ENCODE data around the gene THAP2. TPM values are rescaled to one million over a fixed set of nuclear protein-coding genes. Genes with fewer than 3 reads are reported as not detected.
A peak's percentile ranks its signal among the peaks of the same experiment; 100 is the strongest.

Gene THAP2
- total RNA-seq, 1 experiment from 2014 or later: 3.7 TPM

GRCh38 chr12:71636704-71637115 is 27.4 kb upstream of the THAP2 start:
- DNase-seq (ENCODE audit: low read depth, low spot score): peak; percentile 27
- no TSS peak for BruUV-seq (replicated peaks)
- no peak overlapping the region for H3K4me3 ChIP-seq (ENCODE audit: low read depth in 2 of 2, low read length in 2 of 2)
- H3K36me3 ChIP-seq (ENCODE audit: control insufficient read depth, insufficient read depth, low read length): peaks cover 69% of the 10 kb centered on the region
- TF ChIP-seq SIN3A (IDR thresholded peaks at IDR 0.05; ENCODE audit: borderline replicate concordance, insufficient read depth, low read depth, low read length): no peak
- no peak for TF ChIP-seq TCF7L2 (IDR thresholded peaks at IDR 0.05; ENCODE audit: low read depth, low read length)
- no peak for TF ChIP-seq POLR2AphosphoS5 (IDR thresholded peaks at IDR 0.05; ENCODE audit: low read depth, low read length)
- peak; percentile 81 for TF ChIP-seq CTCF (IDR thresholded peaks at IDR 0.05)
- no peaks in the 10 kb centered on the region for H3K9me3 ChIP-seq (ENCODE audit: control insufficient read depth, insufficient read depth, low read depth, low read length)
- ChIA-PET CTCF (interaction anchor here (0.5 to 1.4 kb wide), 7 partner anchors 24 to 111 kb away, joined by 3 to 13 read pairs (median 4); no protein-coding TSS in a partner anchor), POLR2A (interaction anchor here (0.7 kb wide), 1 partner anchor 400 kb away, joined by 3 read pairs; no protein-coding TSS in a partner anchor)
- H3K4me1 ChIP-seq (ENCODE audit: control insufficient read depth, insufficient read depth, low read length): no peaks in the 10 kb centered on the region; the same call in 1 of the 2 replicates
- no peaks in the 10 kb centered on the region for H3K27me3 ChIP-seq (ENCODE audit: control insufficient read depth, insufficient read depth, low read length)
- ATAC-seq: peak; percentile 48; the same call in 1 of the 2 replicates
- intact Hi-C loops (cut with micrococcal nuclease; ENCODE audit: unreplicated experiment) (loop anchor here (5.0 kb wide), 2 partner anchors 111 to 219 kb away; no protein-coding TSS in a partner anchor), in situ Hi-C loops (cut with HindIII; ENCODE audit: low pct_unique_long_range_greater_than_20kb, low sequenced_read_pairs) (no loop called here)
- peak overlapping the region; percentile 36; the same call in 1 of the 2 replicates for H3K27ac ChIP-seq (ENCODE audit: low read length)

- in situ Hi-C loops (cut with HindIII; ENCODE audit: low pct_unique_long_range_greater_than_20kb, low sequenced_read_pairs) (no loop called here), intact Hi-C loops (cut with micrococcal nuclease; ENCODE audit: unreplicated experiment) (loop anchor here (5.0 kb wide), 2 partner anchors 109 to 221 kb away; no protein-coding TSS in a partner anchor)
- no peak for DNase-seq (ENCODE audit: low read depth, low spot score)
- no peak for ATAC-seq
- H3K36me3 ChIP-seq (ENCODE audit: control insufficient read depth, insufficient read depth, low read length): peaks cover 63% of the 10 kb centered on the region
- CTCF ChIA-PET: no interaction called here
- no peak overlapping the region for H3K4me3 ChIP-seq (ENCODE audit: low read depth in 2 of 2, low read length in 2 of 2)
- no peaks in the 10 kb centered on the region for H3K27me3 ChIP-seq (ENCODE audit: control insufficient read depth, insufficient read depth, low read length)
- no peak for TF ChIP-seq TCF7L2 (IDR thresholded peaks at IDR 0.05; ENCODE audit: low read depth, low read length)
- TF ChIP-seq POLR2AphosphoS5 (IDR thresholded peaks at IDR 0.05; ENCODE audit: low read depth, low read length): no peak
- no peak for TF ChIP-seq SIN3A (IDR thresholded peaks at IDR 0.05; ENCODE audit: borderline replicate concordance, insufficient read depth, low read depth, low read length)
- no peak for TF ChIP-seq CTCF (IDR thresholded peaks at IDR 0.05)
- TF ChIP-seq REST (IDR thresholded peaks at IDR 0.05; ENCODE audit: insufficient read depth in 1 of 2, low read depth in 2 of 2, low read length in 1 of 2): no peak
- no peak overlapping the region for H3K27ac ChIP-seq (ENCODE audit: low read length)
- no peaks in the 10 kb centered on the region for H3K9me3 ChIP-seq (ENCODE audit: control insufficient read depth, insufficient read depth, low read depth, low read length)
- no TSS peak for BruUV-seq (replicated peaks)
- no peaks in the 10 kb centered on the region; the same call in 1 of the 2 replicates for H3K4me1 ChIP-seq (ENCODE audit: control insufficient read depth, insufficient read depth, low read length)
- POLR2A ChIA-PET: no interaction called here
Measured at GRCh38 chr12:71638499-71638898, 25.6 kb upstream of the THAP2 start.
